Neural progenitor cell (in vitro differentiated cells): ENCODE measurements around the gene PDIA5. TPM values are rescaled to one million over a fixed set of nuclear protein-coding genes. Genes with fewer than 3 reads are reported as not detected.
"Not testable (repeated sequence)": the region's sequence is repeated elsewhere in the genome, so short reads cannot be mapped to it uniquely, and the experiment has no call there.

ENCODE experiments used
- DNase-seq: peaks from one replicate; pipeline ENCODE4 v3.0.0-alpha.2; 2016; ENCODE audit warnings: low spot score
- H2AFZ ChIP-seq: fragments of 200-600 bp; sonication (generic); replicated peaks from 2 replicates; pipeline ENCODE4 v1.6.1; 2016; ENCODE audit warnings: antibody characterized with exemption
- H3F3A ChIP-seq: fragments of 200-600 bp; sonication (generic); 2 replicates; pipeline ENCODE4 v1.6.1; 2016; ENCODE audit warnings: antibody characterized with exemption, low read depth
- H3K27ac ChIP-seq: fragments of 200-600 bp; sonication (generic); 2 replicates; pipeline ENCODE4 v1.5.1; 2016; ENCODE audit warnings: mild to moderate bottlenecking
- H3K27me3 ChIP-seq: fragments of 200-600 bp; sonication (generic); 2 replicates; pipeline ENCODE4 v1.6.1; 2016; ENCODE audit warnings: mild to moderate bottlenecking, moderate library complexity
- H3K36me3 ChIP-seq: fragments of 200-600 bp; sonication (generic); 2 replicates; pipeline ENCODE4 v1.5.1; 2016
- H3K4me1 ChIP-seq: fragments of 200-600 bp; sonication (generic); 2 replicates; pipeline ENCODE4 v1.6.1; 2016; ENCODE audit warnings: mixed run types
- H3K4me2 ChIP-seq: fragments of 200-600 bp; sonication (generic); 2 replicates; pipeline ENCODE4 v1.6.1; 2016
- H3K4me3 ChIP-seq: fragments of 200-600 bp; sonication (generic); 2 replicates; pipeline ENCODE4 v1.5.1; 2016
- H3K79me2 ChIP-seq: fragments of 200-600 bp; sonication (generic); 2 replicates; pipeline ENCODE4 v1.6.1; 2016; ENCODE audit warnings: low read depth
- H3K9ac ChIP-seq: fragments of 200-600 bp; sonication (generic); 2 replicates; pipeline ENCODE4 v1.6.1; 2016
- H3K9me3 ChIP-seq: fragments of 200-600 bp; sonication (generic); 2 replicates; pipeline ENCODE4 v1.5.1; 2016; ENCODE audit warnings: low read depth
- H4K20me1 ChIP-seq: fragments of 200-600 bp; sonication (generic); 2 replicates; pipeline ENCODE4 v1.6.1; 2016; ENCODE audit warnings: low read depth
- H3K27ac Mint-ChIP-seq: 3 replicates; pipeline ENCODE4 v1.8.0; 2021; ENCODE audit warnings: mixed read lengths
- H3K27me3 Mint-ChIP-seq: 2 replicates; pipeline ENCODE4 v1.8.0; 2022; ENCODE audit warnings: low read depth, mild to moderate bottlenecking, inconsistent platforms, moderate library complexity, mixed read lengths; ENCODE audit not compliant: insufficient read depth
- H3K36me3 Mint-ChIP-seq: 3 replicates; pipeline ENCODE4 v1.8.0; 2021; ENCODE audit warnings: mixed read lengths
- H3K4me1 Mint-ChIP-seq: 3 replicates; pipeline ENCODE4 v1.8.0; 2021; ENCODE audit warnings: mixed read lengths
- H3K4me3 Mint-ChIP-seq: 3 replicates; pipeline ENCODE4 v1.8.0; 2021; ENCODE audit warnings: mild to moderate bottlenecking, moderate library complexity, mixed read lengths
- H3K9me3 Mint-ChIP-seq: 3 replicates; pipeline ENCODE4 v1.8.0; 2020; ENCODE audit warnings: mixed read lengths
- EZH2 ChIP-seq: fragments of 200-600 bp; sonication (generic); IDR thresholded peaks from 2 replicates; pipeline ENCODE4 v1.6.1; 2017; ENCODE audit warnings: antibody characterized with exemption, mild to moderate bottlenecking, moderate library complexity
- EZH2phosphoT487 ChIP-seq: fragments of 200-600 bp; sonication (generic); IDR thresholded peaks from 2 replicates; pipeline ENCODE4 v1.6.1; 2017; ENCODE audit warnings: antibody characterized with exemption
- total RNA-seq: library from RNA; depleted of rRNA; stranded (reverse); fragments of >200 nt; gene quantifications from 2 replicates; pipeline ENCODE4 v1.2.3, GENCODE V29; 2015; ENCODE audit warnings: low replicate concordance
- TF ChIP-seq, protein P1 (sequence below): fragments of 200-600 bp; sonication (generic); IDR thresholded peaks from 2 replicates; pipeline ENCODE4 v1.5.1; 2017; ENCODE audit warnings: antibody characterized with exemption, mild to moderate bottlenecking

PDIA5 gene
- total RNA-seq, 1 donor from 2014 or later: 15.8 TPM

GRCh38 chr3:123148772-123149171 lies 81.9 kb downstream of the PDIA5 start:
- H3K79me2 ChIP-seq: no peaks in the 10 kb centered on the region
- H3K9ac ChIP-seq: no peak overlapping the region
- peaks cover 15% of the 10 kb centered on the region for H3K4me1 ChIP-seq
- no peak overlapping the region for H3K4me3 ChIP-seq
- no peak overlapping the region for H3K27ac ChIP-seq
- Mint-ChIP-seq H3K4me1 (peaks cover 59% of the 10 kb centered on the region), H3K4me3 (no peak overlapping the region), H3K36me3 (peaks cover 32% of the 10 kb centered on the region), H3K27me3 (peaks cover 4% of the 10 kb centered on the region), H3K27ac (peak overlapping the region; percentile 64), H3K9me3 (no peaks in the 10 kb centered on the region)
- peaks cover 9% of the 10 kb centered on the region for H4K20me1 ChIP-seq
- no peaks in the 10 kb centered on the region for H3K9me3 ChIP-seq
- no peak for DNase-seq
- no peak overlapping the region for H2AFZ ChIP-seq
- peaks cover 2% of the 10 kb centered on the region for H3K27me3 ChIP-seq
- no peak for TF ChIP-seq EZH2phosphoT487
- no peak for TF ChIP-seq EZH2
- TF ChIP-seq, protein P1, sequence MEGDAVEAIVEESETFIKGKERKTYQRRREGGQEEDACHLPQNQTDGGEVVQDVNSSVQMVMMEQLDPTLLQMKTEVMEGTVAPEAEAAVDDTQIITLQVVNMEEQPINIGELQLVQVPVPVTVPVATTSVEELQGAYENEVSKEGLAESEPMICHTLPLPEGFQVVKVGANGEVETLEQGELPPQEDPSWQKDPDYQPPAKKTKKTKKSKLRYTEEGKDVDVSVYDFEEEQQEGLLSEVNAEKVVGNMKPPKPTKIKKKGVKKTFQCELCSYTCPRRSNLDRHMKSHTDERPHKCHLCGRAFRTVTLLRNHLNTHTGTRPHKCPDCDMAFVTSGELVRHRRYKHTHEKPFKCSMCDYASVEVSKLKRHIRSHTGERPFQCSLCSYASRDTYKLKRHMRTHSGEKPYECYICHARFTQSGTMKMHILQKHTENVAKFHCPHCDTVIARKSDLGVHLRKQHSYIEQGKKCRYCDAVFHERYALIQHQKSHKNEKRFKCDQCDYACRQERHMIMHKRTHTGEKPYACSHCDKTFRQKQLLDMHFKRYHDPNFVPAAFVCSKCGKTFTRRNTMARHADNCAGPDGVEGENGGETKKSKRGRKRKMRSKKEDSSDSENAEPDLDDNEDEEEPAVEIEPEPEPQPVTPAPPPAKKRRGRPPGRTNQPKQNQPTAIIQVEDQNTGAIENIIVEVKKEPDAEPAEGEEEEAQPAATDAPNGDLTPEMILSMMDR: no peak
- peaks cover 9% of the 10 kb centered on the region for H3F3A ChIP-seq
- no peaks in the 10 kb centered on the region for H3K36me3 ChIP-seq
- H3K4me2 ChIP-seq: no peak overlapping the region

DNA sequence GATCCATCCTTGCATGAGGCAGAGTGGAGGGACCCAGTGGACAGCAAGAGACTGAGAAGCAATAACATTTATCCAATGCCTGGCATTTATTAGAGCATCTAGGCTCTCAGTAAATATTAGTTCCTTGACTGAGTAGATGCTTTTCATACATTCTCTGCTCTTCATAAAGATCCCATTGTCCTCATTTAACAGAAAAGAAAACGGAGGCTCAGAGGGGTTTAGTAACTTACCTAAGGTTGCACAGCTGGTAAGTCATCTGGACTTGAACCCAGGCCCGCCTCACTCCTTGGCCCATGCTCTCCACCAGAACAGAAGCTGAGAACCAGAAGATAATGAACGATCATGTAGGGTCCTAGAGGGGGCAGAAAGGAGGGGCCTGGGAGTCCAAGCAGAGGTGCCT lies 82.7 kb downstream of the PDIA5 start:
- peaks cover 8% of the 10 kb centered on the region for H4K20me1 ChIP-seq
- no peak overlapping the region for H3K4me2 ChIP-seq
- peaks cover 30% of the 10 kb centered on the region for H3K36me3 Mint-ChIP-seq
- peaks cover 20% of the 10 kb centered on the region for H3K4me1 ChIP-seq
- H3K27me3 ChIP-seq: no peaks in the 10 kb centered on the region
- H3K9me3 ChIP-seq: no peaks in the 10 kb centered on the region
- H3K9ac ChIP-seq: no peak overlapping the region
- H3K79me2 ChIP-seq: no peaks in the 10 kb centered on the region
- peaks cover 9% of the 10 kb centered on the region for H3F3A ChIP-seq
- H3K36me3 ChIP-seq: no peaks in the 10 kb centered on the region
- no peak overlapping the region for H2AFZ ChIP-seq
- H3K4me3 Mint-ChIP-seq: no peak overlapping the region
- TF ChIP-seq, protein P1: no peak
- no peaks in the 10 kb centered on the region for H3K9me3 Mint-ChIP-seq
- peaks cover 59% of the 10 kb centered on the region for H3K4me1 Mint-ChIP-seq
- DNase-seq: no peak
- H3K27ac Mint-ChIP-seq: no peak overlapping the region
- H3K27me3 Mint-ChIP-seq: peaks cover 4% of the 10 kb centered on the region
- no peak overlapping the region for H3K27ac ChIP-seq
- H3K4me3 ChIP-seq: no peak overlapping the region

GRCh38 chr3:123150449-123151215 lies 83.8 kb downstream of the PDIA5 start:
- Mint-ChIP-seq H3K9me3 (no peaks in the 10 kb centered on the region), H3K4me3 (no peak overlapping the region), H3K36me3 (peaks cover 30% of the 10 kb centered on the region), H3K27ac (peak overlapping the region; percentile 98), H3K4me1 (peaks cover 67% of the 10 kb centered on the region), H3K27me3 (peaks cover 4% of the 10 kb centered on the region)
- DNase-seq: no peak
- no peak for TF ChIP-seq EZH2
- Histone ChIP-seq H4K20me1 (peaks cover 10% of the 10 kb centered on the region), H3K9me3 (no peaks in the 10 kb centered on the region), H3F3A (peaks cover 9% of the 10 kb centered on the region), H3K4me3 (no peak overlapping the region), H3K79me2 (no peaks in the 10 kb centered on the region), H3K9ac (no peak overlapping the region), H3K27me3 (no peaks in the 10 kb centered on the region), H3K27ac (no peak overlapping the region), H3K36me3 (no peaks in the 10 kb centered on the region), H3K4me2 (no peak overlapping the region), H3K4me1 (peaks cover 31% of the 10 kb centered on the region), H2AFZ (no peak overlapping the region)

- no peaks in the 10 kb centered on the region for H3K27me3 ChIP-seq
- Mint-ChIP-seq H3K36me3 (peaks cover 27% of the 10 kb centered on the region), H3K4me3 (no peak overlapping the region), H3K27me3 (peaks cover 6% of the 10 kb centered on the region), H3K4me1 (peaks cover 71% of the 10 kb centered on the region), H3K27ac (peak overlapping the region; percentile 98), H3K9me3 (no peaks in the 10 kb centered on the region)
- no peaks in the 10 kb centered on the region for H3K36me3 ChIP-seq
- H3K4me1 ChIP-seq: peaks cover 35% of the 10 kb centered on the region
- no peak overlapping the region for H3K4me3 ChIP-seq
- no peak overlapping the region for H3K9ac ChIP-seq
- no peak overlapping the region for H3K4me2 ChIP-seq
- H3F3A ChIP-seq: peaks cover 9% of the 10 kb centered on the region
- no peak for DNase-seq
- peaks cover 13% of the 10 kb centered on the region for H4K20me1 ChIP-seq
- H3K79me2 ChIP-seq: no peaks in the 10 kb centered on the region
- no peaks in the 10 kb centered on the region for H3K9me3 ChIP-seq
- H3K27ac ChIP-seq: no peak overlapping the region
- TF ChIP-seq EZH2phosphoT487 (no peak), EZH2 (no peak)
- TF ChIP-seq, protein P1: no peak
- no peak overlapping the region for H2AFZ ChIP-seq
Measured at GRCh38 chr3:123151251-123151705, 84.5 kb downstream of the PDIA5 start.

DNA sequence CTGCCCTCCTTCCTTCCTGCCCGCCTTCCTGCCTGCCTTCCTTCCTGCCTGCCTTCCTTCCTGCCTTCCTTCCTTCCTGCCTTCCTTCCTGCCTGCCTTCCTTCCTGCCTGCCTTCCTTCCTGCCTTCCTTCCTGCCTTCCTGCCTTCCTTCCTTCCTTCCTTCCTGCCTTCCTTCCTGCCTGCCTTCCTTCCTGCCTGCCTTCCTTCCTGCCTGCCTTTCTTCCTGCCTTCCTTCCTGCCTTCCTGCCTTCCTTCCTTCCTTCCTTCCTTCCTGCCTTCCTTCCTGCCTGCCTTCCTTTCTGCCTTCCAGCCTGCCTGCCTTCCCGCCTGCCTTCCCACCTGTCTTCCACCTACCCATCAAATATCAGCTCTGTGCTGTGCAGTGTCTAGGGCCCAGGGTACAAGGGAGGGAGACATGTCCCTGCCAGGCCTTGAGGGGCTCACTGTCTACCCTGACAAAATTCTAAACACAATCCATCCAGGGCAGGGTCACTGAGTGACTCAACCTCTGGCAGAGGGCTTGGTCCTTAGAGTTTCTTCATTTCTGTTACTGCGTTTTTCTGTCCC lies 85.1 kb downstream of the PDIA5 start:
- peaks cover 25% of the 10 kb centered on the region for H3K36me3 Mint-ChIP-seq
- not testable (repeated sequence) for H3K27ac ChIP-seq
- H4K20me1 ChIP-seq: peaks cover 13% of the 10 kb centered on the region

More for the DNA sequence above, 85.1 kb downstream of the PDIA5 start:
- H3K4me2 ChIP-seq, H3K9ac ChIP-seq, H3K27me3 ChIP-seq, H3K36me3 ChIP-seq, H3K9me3 Mint-ChIP-seq, H3K27me3 Mint-ChIP-seq, H3K79me2 ChIP-seq, DNase-seq, H3K9me3 ChIP-seq, H3F3A ChIP-seq, H3K4me3 Mint-ChIP-seq, H3K4me3 ChIP-seq, H2AFZ ChIP-seq: not testable (repeated sequence)
- Mint-ChIP-seq H3K4me1 (peaks cover 73% of the 10 kb centered on the region), H3K27ac (peak overlapping the region; percentile 98)
- peaks cover 35% of the 10 kb centered on the region for H3K4me1 ChIP-seq
